CD14-positive monocyte (primary cell): Measurements from ENCODE around the gene ASPSCR1. TPM values are rescaled to one million over a fixed set of nuclear protein-coding genes. Genes with fewer than 3 reads are reported as not detected.

Experiments used
- DNase-seq, 3 donors: peaks; one replicate each; pipeline ENCODE4 v3.0.0-alpha.2; 2011 to 2022
- H2AFZ ChIP-seq: 2 replicates; pipeline ENCODE4 v1.6.0; 2012; ENCODE audit warnings: mild to moderate bottlenecking, low read depth, low read length, inconsistent platforms; ENCODE audit not compliant: insufficient read depth, poor library complexity, severe bottlenecking
- H3K27ac ChIP-seq, 2 donors: 1 replicate in 1 of 2; 2 replicates in 1 of 2; pipeline ENCODE4 v1.5.1; 2012 to 2013; ENCODE audit warnings: low read length in 2 of 2, control low read depth in 1 of 2, inconsistent platforms in 1 of 2, low read depth in 1 of 2, mild to moderate bottlenecking in 1 of 2
- H3K27me3 ChIP-seq, 2 donors: one replicate each; pipeline versions ENCODE4 v1.6.0 to v1.6.1; 2011 to 2013; ENCODE audit warnings: low read length in 2 of 2; ENCODE audit not compliant: control insufficient read depth in 2 of 2, insufficient read depth in 2 of 2
- H3K36me3 ChIP-seq, 2 donors: replicated peaks in 1 of 2; 1 replicate in 1 of 2; 2 replicates in 1 of 2; pipeline versions ENCODE4 v1.5.1 to v1.6.1; 2012 to 2013; ENCODE audit warnings: low read length in 2 of 2, control low read depth in 1 of 2, inconsistent platforms in 1 of 2, mild to moderate bottlenecking in 1 of 2; ENCODE audit not compliant: insufficient read depth in 2 of 2, control insufficient read depth in 1 of 2
- H3K4me1 ChIP-seq, 2 donors: 1 replicate in 1 of 2; 2 replicates in 1 of 2; pipeline versions ENCODE4 v1.5.1 to v1.6.1; 2012 to 2013; ENCODE audit warnings: low read length in 2 of 2, control low read depth in 1 of 2, inconsistent platforms in 1 of 2, mild to moderate bottlenecking in 1 of 2, moderate library complexity in 1 of 2; ENCODE audit not compliant: insufficient read depth in 2 of 2, control insufficient read depth in 1 of 2
- H3K4me2 ChIP-seq: replicated peaks from 2 replicates; pipeline ENCODE3; 2012; ENCODE audit warnings: low read length, moderate library complexity, mild to moderate bottlenecking; ENCODE audit not compliant: poor library complexity, severe bottlenecking; ENCODE audit errors: extremely low read depth
- H3K4me3 ChIP-seq, 3 experiments: fragments of 200-600 bp in 1 of 3; sonication (generic) in 1 of 3; replicated peaks in 1 of 3; 1 replicate in 2 of 3; 2 replicates in 1 of 3; pipeline ENCODE4 v1.5.1; 2011 to 2013; ENCODE audit warnings: low read length in 3 of 3, mild to moderate bottlenecking in 3 of 3, control low read depth in 2 of 3, low read depth in 2 of 3, inconsistent platforms in 1 of 3, moderate library complexity in 1 of 3
- H3K79me2 ChIP-seq: 2 replicates; pipeline ENCODE4 v1.6.0; 2012; ENCODE audit warnings: mild to moderate bottlenecking, control low read depth, inconsistent platforms, low read length, moderate library complexity; ENCODE audit not compliant: insufficient read depth
- H3K9ac ChIP-seq: 2 replicates; pipeline ENCODE4 v1.6.0; 2017; ENCODE audit warnings: low read length, mild to moderate bottlenecking; ENCODE audit not compliant: insufficient read depth, poor library complexity, severe bottlenecking
- H3K9me3 ChIP-seq, 2 donors: replicated peaks in 1 of 2; 1 replicate in 1 of 2; 2 replicates in 1 of 2; pipeline versions ENCODE4 v1.5.1 to v1.6.1; 2012 to 2013; ENCODE audit warnings: low read length in 2 of 2, control low read depth in 1 of 2; ENCODE audit not compliant: control insufficient read depth in 1 of 2, insufficient read depth in 1 of 2
- H4K20me1 ChIP-seq: 2 replicates; pipeline ENCODE4 v1.6.0; 2012; ENCODE audit warnings: mild to moderate bottlenecking, low read length, control low read depth, moderate library complexity; ENCODE audit not compliant: insufficient read depth
- H3K27ac Mint-ChIP-seq, 7 donors: one replicate each; pipeline ENCODE4 v1.8.0; 2020; ENCODE audit warnings: mild to moderate bottlenecking in 7 of 7, mixed read lengths in 7 of 7, moderate library complexity in 6 of 7, inconsistent platforms in 2 of 7
- H3K27me3 Mint-ChIP-seq, 3 donors: one replicate each; pipeline ENCODE4 v1.8.0; 2021 to 2022; ENCODE audit warnings: low read depth in 3 of 3, mild to moderate bottlenecking in 3 of 3, mixed read lengths in 3 of 3, moderate library complexity in 3 of 3, inconsistent platforms in 1 of 3
- H3K36me3 Mint-ChIP-seq, 2 donors: one replicate each; pipeline ENCODE4 v1.8.0; 2020; ENCODE audit warnings: mixed read lengths in 2 of 2, inconsistent platforms in 1 of 2, mild to moderate bottlenecking in 1 of 2
- H3K4me1 Mint-ChIP-seq: one replicate; pipeline ENCODE4 v1.8.0; 2020; ENCODE audit warnings: mild to moderate bottlenecking, mixed read lengths
- H3K4me3 Mint-ChIP-seq, 2 donors: one replicate each; pipeline ENCODE4 v1.8.0; 2020; ENCODE audit warnings: mild to moderate bottlenecking in 2 of 2, mixed read lengths in 2 of 2, moderate library complexity in 1 of 2
- H3K9me3 Mint-ChIP-seq, 7 donors: one replicate each; pipeline ENCODE4 v1.8.0; 2020 to 2022; ENCODE audit warnings: mixed read lengths in 7 of 7, mild to moderate bottlenecking in 6 of 7, moderate library complexity in 6 of 7, inconsistent platforms in 2 of 7
- CTCF ChIP-seq: fragments of 200-600 bp; IDR thresholded peaks from one replicate; pipeline ENCODE4 v1.8.0; 2022; ENCODE audit warnings: antibody characterized with exemption, mild to moderate bottlenecking
- WGBS: methylation state at CpG from one replicate; pipeline ENCODE4 v1.1.5; 2013; ENCODE audit warnings: missing lambda C conversion rate; ENCODE audit not compliant: insufficient coverage; 5-methylcytosine and 5-hydroxymethylcytosine counted together
- intact Hi-C, 2 donors: fragments of 100-400 bp; cut with micrococcal nuclease; formaldehyde crosslinking; loops; one replicate each; pipeline versions ENCODE4 v1.15.0 to v1.15.1; 2023
- polyA plus RNA-seq, 3 donors: library from polyadenylated mRNA; depleted of rRNA in 1 of 3; unstranded in 2 of 3; stranded (reverse) in 1 of 3; fragments of 300-500 nt in 2 of 3; fragments of >200 nt in 1 of 3; fragmentation: Illumina TruSeq in 2 of 3; gene quantifications; 1 replicate in 2 of 3; 2 replicates in 1 of 3; pipeline ENCODE4 v1.2.3, GENCODE V29; 2012 to 2021

ASPSCR1 gene
- polyA plus RNA-seq, 3 donors = 25.5 to 31.9 (median 25.6) TPM

DNA sequence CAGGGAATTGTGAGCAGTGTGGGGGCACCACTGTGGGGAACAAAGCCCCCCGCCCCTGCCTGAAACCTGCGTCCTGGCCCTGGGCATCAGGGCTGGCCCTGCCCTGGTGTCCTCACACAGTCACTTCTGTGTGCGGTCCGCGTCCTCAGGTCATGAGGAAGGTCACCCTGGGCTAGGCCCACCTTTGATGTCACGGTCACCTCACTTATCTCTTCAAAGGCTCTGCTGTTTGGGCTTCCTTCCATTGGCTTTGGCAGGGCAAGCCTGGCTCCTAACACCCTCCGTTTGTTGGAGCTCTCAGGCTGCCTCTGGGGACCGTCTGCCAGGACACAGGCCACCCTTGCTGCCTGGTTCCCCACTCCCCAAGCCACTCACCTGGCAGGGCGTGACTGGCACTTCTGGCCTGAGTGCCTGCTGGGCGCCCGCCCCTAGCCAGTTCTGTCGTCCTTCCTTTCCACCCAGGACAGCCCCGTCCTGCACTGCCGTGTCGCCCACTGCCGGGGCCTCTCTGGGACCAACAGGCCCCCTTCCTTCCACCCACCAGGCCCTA lies 36.4 kb downstream of the ASPSCR1 start:
- 97% methylated on average over 16 of the region's 16 CpGs for WGBS
- H3K4me2 ChIP-seq = no peak overlapping the region
- intact Hi-C loops = no loop called here
- peaks cover 7 to 26% of the 10 kb centered on the region in 2 donors for H3K36me3 Mint-ChIP-seq
- no peaks in the 10 kb centered on the region for H3K9me3 Mint-ChIP-seq
- TF ChIP-seq CTCF = no peak
- peak overlapping the region in 1 of 7 donors; percentile 3 for H3K27ac Mint-ChIP-seq
- no peaks in the 10 kb centered on the region for H3K27me3 ChIP-seq
- no peaks in the 10 kb centered on the region for H3K79me2 ChIP-seq
- H3K4me1 ChIP-seq = no peaks in the 10 kb centered on the region
- H3K36me3 ChIP-seq = peaks cover 16 to 22% of the 10 kb centered on the region in 2 donors
- no peak overlapping the region for H2AFZ ChIP-seq
- no peak overlapping the region for H3K4me3 Mint-ChIP-seq
- no peak overlapping the region for H3K4me3 ChIP-seq
- H3K27ac ChIP-seq = no peak overlapping the region
- peaks cover 0 to 2% (median 2%) of the 10 kb centered on the region in 3 donors for H3K27me3 Mint-ChIP-seq
- no peaks in the 10 kb centered on the region for H3K9me3 ChIP-seq
- no peaks in the 10 kb centered on the region for H4K20me1 ChIP-seq
- H3K9ac ChIP-seq = no peak overlapping the region
- H3K4me1 Mint-ChIP-seq = no peaks in the 10 kb centered on the region
- no peak for DNase-seq

- H3K9me3 Mint-ChIP-seq = no peaks in the 10 kb centered on the region
Measured at GRCh38 chr17:82014432-82014831, 37.0 kb downstream of the ASPSCR1 start.

More at GRCh38 chr17:82014432-82014831, 37.0 kb downstream of the ASPSCR1 start:
- H3K27me3 ChIP-seq = no peaks in the 10 kb centered on the region
- no peaks in the 10 kb centered on the region for H3K79me2 ChIP-seq
- no peaks in the 10 kb centered on the region for H3K9me3 ChIP-seq
- no peak overlapping the region for H2AFZ ChIP-seq
- H3K4me2 ChIP-seq = no peak overlapping the region
- Mint-ChIP-seq H3K27me3 (peaks cover 0 to 2% (median 0%) of the 10 kb centered on the region in 3 donors), H3K4me1 (no peaks in the 10 kb centered on the region), H3K27ac (no peak overlapping the region), H3K4me3 (no peak overlapping the region), H3K36me3 (peaks cover 9 to 27% of the 10 kb centered on the region in 2 donors)
- peaks cover 16 to 22% of the 10 kb centered on the region in 2 donors for H3K36me3 ChIP-seq
- no peaks in the 10 kb centered on the region for H3K4me1 ChIP-seq
- no peak overlapping the region for H3K4me3 ChIP-seq
- 86% methylated on average over 20 of the region's 23 CpGs for WGBS
- H4K20me1 ChIP-seq = peaks cover 2% of the 10 kb centered on the region
- DNase-seq = no peak
- H3K27ac ChIP-seq = no peak overlapping the region
- no peak for TF ChIP-seq CTCF
- intact Hi-C loops = no loop called here
- no peak overlapping the region for H3K9ac ChIP-seq
